Fibroblast of the aortic adventitia (primary cell): ENCODE measurements around the gene VASP. TPM values are rescaled to one million over a fixed set of nuclear protein-coding genes. Genes with fewer than 3 reads are reported as not detected.

ENCODE experiments used
- DNase-seq: peaks from one replicate; pipeline ENCODE4 v3.0.0-alpha.2; 2010; ENCODE audit warnings: low read depth
- H3K4me3 ChIP-seq: 2 replicates; pipeline ENCODE4 v1.5.1; 2011; ENCODE audit warnings: low read depth, mild to moderate bottlenecking, control low read depth, low read length, moderate library complexity
- CTCF ChIP-seq: IDR thresholded peaks from 2 replicates; pipeline ENCODE4 v1.5.1; 2011; ENCODE audit warnings: mild to moderate bottlenecking, low read length, control low read depth, inconsistent platforms; ENCODE audit not compliant: insufficient read depth
- total RNA-seq: library from RNA; depleted of rRNA; stranded (reverse); fragments of >200 nt; gene quantifications from 2 replicates; pipeline ENCODE4 v1.2.3, GENCODE V29; 2012; ENCODE audit warnings: low replicate concordance

VASP gene
- total RNA-seq, 1 donor: 33.3 TPM

GRCh38 chr19:45529420-45529785 lies 22.1 kb downstream of the VASP start:
- no peak for DNase-seq
- no peak for TF ChIP-seq CTCF

GRCh38 chr19:45531349-45531748 lies 24.1 kb downstream of the VASP start:
- no peak overlapping the region for H3K4me3 ChIP-seq
- DNase-seq: no peak
- no peak for TF ChIP-seq CTCF

More at GRCh38 chr19:45529420-45529785, 22.1 kb downstream of the VASP start:
- H3K4me3 ChIP-seq: no peak overlapping the region

GRCh38 chr19:45539459-45539858 lies 32.2 kb downstream of the VASP start:
- TF ChIP-seq CTCF: no peak
- peak; percentile 28 for DNase-seq

GRCh38 chr19:45542234-45542668 lies 35.0 kb downstream of the VASP start:
- TF ChIP-seq CTCF: no peak
- no peak overlapping the region for H3K4me3 ChIP-seq
- no peak for DNase-seq

More at GRCh38 chr19:45539459-45539858, 32.2 kb downstream of the VASP start:
- H3K4me3 ChIP-seq: no peak overlapping the region

GRCh38 chr19:45547211-45547770 lies 40.0 kb downstream of the VASP start:
- TF ChIP-seq CTCF: no peak
- no peak for DNase-seq
- H3K4me3 ChIP-seq: no peak overlapping the region

- DNase-seq: peak; percentile 60
- H3K4me3 ChIP-seq: no peak overlapping the region
- TF ChIP-seq CTCF: no peak
Measured at GRCh38 chr19:45547965-45548609, 40.8 kb downstream of the VASP start.

GRCh38 chr19:45553464-45553863 lies 46.2 kb downstream of the VASP start:
- no peak for TF ChIP-seq CTCF
- H3K4me3 ChIP-seq: no peak overlapping the region
- DNase-seq: no peak
